ENCODE results near the gene NDUFAF8.

DNA sequence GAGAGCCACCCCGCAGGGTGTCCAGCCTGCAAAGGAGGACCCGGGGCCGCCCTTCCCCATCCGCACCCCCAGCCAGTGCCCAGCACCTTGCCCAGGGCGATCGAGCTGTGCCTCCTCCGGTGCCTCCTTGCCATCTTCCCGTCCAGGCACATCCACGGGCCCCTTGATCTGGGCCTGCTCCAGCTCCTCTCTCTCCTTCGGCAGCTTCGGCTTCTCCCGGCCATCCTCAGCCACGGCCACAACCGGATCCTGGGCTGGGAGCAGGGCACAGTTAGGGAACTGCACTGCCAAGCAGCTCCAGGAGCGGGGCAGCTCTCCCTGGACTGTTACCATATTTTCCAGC is 13.8 kb downstream of the NDUFAF8 start:
- TF ChIP-seq, protein P1, sequence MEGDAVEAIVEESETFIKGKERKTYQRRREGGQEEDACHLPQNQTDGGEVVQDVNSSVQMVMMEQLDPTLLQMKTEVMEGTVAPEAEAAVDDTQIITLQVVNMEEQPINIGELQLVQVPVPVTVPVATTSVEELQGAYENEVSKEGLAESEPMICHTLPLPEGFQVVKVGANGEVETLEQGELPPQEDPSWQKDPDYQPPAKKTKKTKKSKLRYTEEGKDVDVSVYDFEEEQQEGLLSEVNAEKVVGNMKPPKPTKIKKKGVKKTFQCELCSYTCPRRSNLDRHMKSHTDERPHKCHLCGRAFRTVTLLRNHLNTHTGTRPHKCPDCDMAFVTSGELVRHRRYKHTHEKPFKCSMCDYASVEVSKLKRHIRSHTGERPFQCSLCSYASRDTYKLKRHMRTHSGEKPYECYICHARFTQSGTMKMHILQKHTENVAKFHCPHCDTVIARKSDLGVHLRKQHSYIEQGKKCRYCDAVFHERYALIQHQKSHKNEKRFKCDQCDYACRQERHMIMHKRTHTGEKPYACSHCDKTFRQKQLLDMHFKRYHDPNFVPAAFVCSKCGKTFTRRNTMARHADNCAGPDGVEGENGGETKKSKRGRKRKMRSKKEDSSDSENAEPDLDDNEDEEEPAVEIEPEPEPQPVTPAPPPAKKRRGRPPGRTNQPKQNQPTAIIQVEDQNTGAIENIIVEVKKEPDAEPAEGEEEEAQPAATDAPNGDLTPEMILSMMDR (IDR thresholded peaks at IDR 0.05), result no peak
- no peak for TF ChIP-seq POLR2A (IDR thresholded peaks at IDR 0.05)

All from esophagus squamous epithelium (tissue), 4 donors.